ENCODE results near the gene TOX3.

TOX3 gene

DNA sequence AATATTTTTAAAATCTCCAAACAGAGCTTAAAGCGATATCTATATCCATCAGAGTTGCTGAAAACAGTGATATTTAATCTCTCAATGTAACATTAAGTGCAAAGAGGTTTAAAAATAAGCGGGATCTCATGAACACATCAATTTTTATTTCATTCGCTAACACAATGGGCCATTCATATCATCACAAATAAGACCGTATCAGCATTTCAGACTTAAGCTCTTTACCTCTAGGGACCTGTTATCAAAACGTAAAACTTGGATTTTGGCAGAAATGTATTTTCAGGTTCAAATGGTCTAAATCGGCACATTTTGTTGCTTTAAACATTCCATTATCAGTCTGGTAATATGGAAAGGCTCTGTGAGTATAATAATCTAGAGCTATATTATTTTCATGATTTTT, 77.9 kb downstream of the TOX3 start:
- ATAC-seq: no peak
- TF ChIP-seq TCF4 (CRISPR knock-in tag; IDR thresholded peaks at IDR 0.05; ENCODE audit: borderline replicate concordance) (no peak), BACH2 (CRISPR knock-in tag; IDR thresholded peaks at IDR 0.05; ENCODE audit: borderline replicate concordance) (no peak), GLIS3 (CRISPR knock-in tag; IDR thresholded peaks at IDR 0.05) (no peak), ZNF565 (CRISPR knock-in tag; conservative IDR thresholded peaks at IDR 0.05; ENCODE audit: low read depth) (no peak), POU6F1 (CRISPR knock-in tag; IDR thresholded peaks at IDR 0.05; ENCODE audit: borderline replicate concordance, low read depth) (no peak), ZNF8 (CRISPR knock-in tag; IDR thresholded peaks at IDR 0.05) (no peak), CSRNP3 (CRISPR knock-in tag; IDR thresholded peaks at IDR 0.05) (no peak), PPARA (CRISPR knock-in tag; IDR thresholded peaks at IDR 0.05; ENCODE audit: borderline replicate concordance) (no peak), SNAI2 (CRISPR knock-in tag; IDR thresholded peaks at IDR 0.05) (no peak), ESRRG (CRISPR knock-in tag; IDR thresholded peaks at IDR 0.05) (no peak), RARB (CRISPR knock-in tag; IDR thresholded peaks at IDR 0.05) (no peak), ZC3H10 (CRISPR knock-in tag; IDR thresholded peaks at IDR 0.05) (no peak), TOX (CRISPR knock-in tag; IDR thresholded peaks at IDR 0.05; ENCODE audit: borderline replicate concordance) (no peak), ZFP3 (CRISPR knock-in tag; IDR thresholded peaks at IDR 0.05) (no peak), OSR1 (CRISPR knock-in tag; IDR thresholded peaks at IDR 0.05) (no peak), ZNF70 (CRISPR knock-in tag; IDR thresholded peaks at IDR 0.05) (no peak)
- TF ChIP-seq, protein P1, sequence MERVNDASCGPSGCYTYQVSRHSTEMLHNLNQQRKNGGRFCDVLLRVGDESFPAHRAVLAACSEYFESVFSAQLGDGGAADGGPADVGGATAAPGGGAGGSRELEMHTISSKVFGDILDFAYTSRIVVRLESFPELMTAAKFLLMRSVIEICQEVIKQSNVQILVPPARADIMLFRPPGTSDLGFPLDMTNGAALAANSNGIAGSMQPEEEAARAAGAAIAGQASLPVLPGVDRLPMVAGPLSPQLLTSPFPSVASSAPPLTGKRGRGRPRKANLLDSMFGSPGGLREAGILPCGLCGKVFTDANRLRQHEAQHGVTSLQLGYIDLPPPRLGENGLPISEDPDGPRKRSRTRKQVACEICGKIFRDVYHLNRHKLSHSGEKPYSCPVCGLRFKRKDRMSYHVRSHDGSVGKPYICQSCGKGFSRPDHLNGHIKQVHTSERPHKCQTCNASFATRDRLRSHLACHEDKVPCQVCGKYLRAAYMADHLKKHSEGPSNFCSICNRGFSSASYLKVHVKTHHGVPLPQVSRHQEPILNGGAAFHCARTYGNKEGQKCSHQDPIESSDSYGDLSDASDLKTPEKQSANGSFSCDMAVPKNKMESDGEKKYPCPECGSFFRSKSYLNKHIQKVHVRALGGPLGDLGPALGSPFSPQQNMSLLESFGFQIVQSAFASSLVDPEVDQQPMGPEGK (CRISPR knock-in tag; IDR thresholded peaks at IDR 0.05; ENCODE audit: borderline replicate concordance): no peak
- TF ChIP-seq, protein P2, sequence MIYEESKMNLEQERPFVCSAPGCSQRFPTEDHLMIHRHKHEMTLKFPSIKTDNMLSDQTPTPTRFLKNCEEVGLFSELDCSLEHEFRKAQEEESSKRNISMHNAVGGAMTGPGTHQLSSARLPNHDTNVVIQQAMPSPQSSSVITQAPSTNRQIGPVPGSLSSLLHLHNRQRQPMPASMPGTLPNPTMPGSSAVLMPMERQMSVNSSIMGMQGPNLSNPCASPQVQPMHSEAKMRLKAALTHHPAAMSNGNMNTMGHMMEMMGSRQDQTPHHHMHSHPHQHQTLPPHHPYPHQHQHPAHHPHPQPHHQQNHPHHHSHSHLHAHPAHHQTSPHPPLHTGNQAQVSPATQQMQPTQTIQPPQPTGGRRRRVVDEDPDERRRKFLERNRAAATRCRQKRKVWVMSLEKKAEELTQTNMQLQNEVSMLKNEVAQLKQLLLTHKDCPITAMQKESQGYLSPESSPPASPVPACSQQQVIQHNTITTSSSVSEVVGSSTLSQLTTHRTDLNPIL (CRISPR knock-in tag; IDR thresholded peaks at IDR 0.05; ENCODE audit: low read depth): no peak

DNA sequence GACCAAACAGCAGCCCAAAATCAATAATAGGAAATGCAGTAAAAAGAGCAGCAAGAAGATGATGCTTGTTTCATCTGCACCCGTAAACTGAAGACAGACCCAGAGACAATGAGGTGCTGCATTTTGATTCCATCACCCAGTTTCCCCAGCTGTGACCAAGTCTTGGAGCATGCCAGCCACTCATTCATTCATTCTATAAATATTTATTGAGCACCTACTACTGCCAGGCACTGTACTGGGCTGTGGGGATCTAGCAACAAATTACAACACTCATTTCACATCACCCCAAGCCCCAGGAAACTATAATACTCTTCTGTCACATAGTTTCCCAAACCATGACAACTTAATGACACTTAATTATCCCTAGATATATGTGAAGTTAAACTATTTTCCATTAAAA, 79.2 kb downstream of the TOX3 start:
- ATAC-seq: no peak
- no peak for TF ChIP-seq ZFP3 (CRISPR knock-in tag; IDR thresholded peaks at IDR 0.05)
- TF ChIP-seq ZFP30 (CRISPR knock-in tag; IDR thresholded peaks at IDR 0.05): no peak
- no peak for TF ChIP-seq ZNF8 (CRISPR knock-in tag; IDR thresholded peaks at IDR 0.05)
- TF ChIP-seq RARB (CRISPR knock-in tag; IDR thresholded peaks at IDR 0.05): no peak
- TF ChIP-seq, protein P3, sequence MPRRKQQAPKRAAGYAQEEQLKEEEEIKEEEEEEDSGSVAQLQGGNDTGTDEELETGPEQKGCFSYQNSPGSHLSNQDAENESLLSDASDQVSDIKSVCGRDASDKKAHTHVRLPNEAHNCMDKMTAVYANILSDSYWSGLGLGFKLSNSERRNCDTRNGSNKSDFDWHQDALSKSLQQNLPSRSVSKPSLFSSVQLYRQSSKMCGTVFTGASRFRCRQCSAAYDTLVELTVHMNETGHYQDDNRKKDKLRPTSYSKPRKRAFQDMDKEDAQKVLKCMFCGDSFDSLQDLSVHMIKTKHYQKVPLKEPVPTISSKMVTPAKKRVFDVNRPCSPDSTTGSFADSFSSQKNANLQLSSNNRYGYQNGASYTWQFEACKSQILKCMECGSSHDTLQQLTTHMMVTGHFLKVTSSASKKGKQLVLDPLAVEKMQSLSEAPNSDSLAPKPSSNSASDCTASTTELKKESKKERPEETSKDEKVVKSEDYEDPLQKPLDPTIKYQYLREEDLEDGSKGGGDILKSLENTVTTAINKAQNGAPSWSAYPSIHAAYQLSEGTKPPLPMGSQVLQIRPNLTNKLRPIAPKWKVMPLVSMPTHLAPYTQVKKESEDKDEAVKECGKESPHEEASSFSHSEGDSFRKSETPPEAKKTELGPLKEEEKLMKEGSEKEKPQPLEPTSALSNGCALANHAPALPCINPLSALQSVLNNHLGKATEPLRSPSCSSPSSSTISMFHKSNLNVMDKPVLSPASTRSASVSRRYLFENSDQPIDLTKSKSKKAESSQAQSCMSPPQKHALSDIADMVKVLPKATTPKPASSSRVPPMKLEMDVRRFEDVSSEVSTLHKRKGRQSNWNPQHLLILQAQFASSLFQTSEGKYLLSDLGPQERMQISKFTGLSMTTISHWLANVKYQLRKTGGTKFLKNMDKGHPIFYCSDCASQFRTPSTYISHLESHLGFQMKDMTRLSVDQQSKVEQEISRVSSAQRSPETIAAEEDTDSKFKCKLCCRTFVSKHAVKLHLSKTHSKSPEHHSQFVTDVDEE (CRISPR knock-in tag; IDR thresholded peaks at IDR 0.05): no peak
- TF ChIP-seq BACH2 (CRISPR knock-in tag; IDR thresholded peaks at IDR 0.05; ENCODE audit: borderline replicate concordance): no peak
- TF ChIP-seq, protein P2 (CRISPR knock-in tag; IDR thresholded peaks at IDR 0.05; ENCODE audit: low read depth): no peak
- no peak for TF ChIP-seq CSDC2 (CRISPR knock-in tag; IDR thresholded peaks at IDR 0.05)
- no peak for TF ChIP-seq ZC3H10 (CRISPR knock-in tag; IDR thresholded peaks at IDR 0.05)
- no peak for TF ChIP-seq TOX (CRISPR knock-in tag; IDR thresholded peaks at IDR 0.05; ENCODE audit: borderline replicate concordance)
- TF ChIP-seq SNAI2 (CRISPR knock-in tag; IDR thresholded peaks at IDR 0.05): no peak
- TF ChIP-seq ISL1 (CRISPR knock-in tag; IDR thresholded peaks at IDR 0.05): no peak
- no peak for TF ChIP-seq ARNTL (CRISPR knock-in tag; IDR thresholded peaks at IDR 0.05; ENCODE audit: borderline replicate concordance, low read depth)
- TF ChIP-seq PPARA (CRISPR knock-in tag; IDR thresholded peaks at IDR 0.05; ENCODE audit: borderline replicate concordance): no peak
- no peak for TF ChIP-seq ESRRG (CRISPR knock-in tag; IDR thresholded peaks at IDR 0.05)
- no peak for TF ChIP-seq CSRNP3 (CRISPR knock-in tag; IDR thresholded peaks at IDR 0.05)
- no peak for TF ChIP-seq GLIS3 (CRISPR knock-in tag; IDR thresholded peaks at IDR 0.05)
- no peak for TF ChIP-seq ZNF565 (CRISPR knock-in tag; conservative IDR thresholded peaks at IDR 0.05; ENCODE audit: low read depth)
- no peak for TF ChIP-seq OSR1 (CRISPR knock-in tag; IDR thresholded peaks at IDR 0.05)
